ENCODE data around the gene TEKTIP1. TPM values are rescaled to one million over a fixed set of nuclear protein-coding genes. Genes with fewer than 3 reads are reported as not detected.

TEKTIP1 gene
- total and polyA plus RNA-seq, 9 of the 15 experiments (the other 6 are each of a cell fraction or from before 2014, with no cell fraction given): 0.66 TPM; not detected in 8

- TF ChIP-seq ETS2 (tag; IDR thresholded peaks at IDR 0.05; ENCODE audit: borderline replicate concordance, poor library complexity, severe bottlenecking) (no peak), CBFA2T3 (IDR thresholded peaks at IDR 0.05) (no peak), CBX1 (IDR thresholded peaks at IDR 0.05; ENCODE audit: low read depth) (peak; percentile 32; the same call in 1 of the 2 replicates), BRCA1 (IDR thresholded peaks at IDR 0.05) (no peak), BRCA1 (CRISPR knock-in tag; IDR thresholded peaks at IDR 0.05) (no peak), BCOR (IDR thresholded peaks at IDR 0.05) (peak; percentile 91), TCF7 (IDR thresholded peaks at IDR 0.05; ENCODE audit: borderline replicate concordance) (no peak), BHLHE40 (IDR thresholded peaks at IDR 0.05; ENCODE audit: low read length) (0 out of 2 replicates have a peak, but pooled peaks have one; percentile 24), MTA3 (IDR thresholded peaks at IDR 0.05; ENCODE audit: borderline replicate concordance) (peak; percentile 64; the same call in 1 of the 2 replicates), ZNF696 (CRISPR knock-in tag; conservative IDR thresholded peaks at IDR 0.05) (no peak), NFXL1 (CRISPR knock-in tag; IDR thresholded peaks at IDR 0.05) (no peak), ZNF512 (tag; IDR thresholded peaks at IDR 0.05) (no peak), RBM34 (IDR thresholded peaks at IDR 0.05; ENCODE audit: borderline replicate concordance, insufficient read depth, low read length) (no peak), XRCC5 (IDR thresholded peaks at IDR 0.05; ENCODE audit: low read depth, low read length) (peak; percentile 74; the same call in 1 of the 2 replicates), ZNF449 (CRISPR knock-in tag; IDR thresholded peaks at IDR 0.05) (no peak), FOSL1 (tag; conservative IDR thresholded peaks at IDR 0.05) (no peak), SUPT5H (IDR thresholded peaks at IDR 0.05) (peak; percentile 51; the same call in 1 of the 2 replicates), ARID1B (IDR thresholded peaks at IDR 0.05) (no peak), ZNF253 (CRISPR knock-in tag; conservative IDR thresholded peaks at IDR 0.05) (no peak), TOE1 (IDR thresholded peaks at IDR 0.05; ENCODE audit: borderline replicate concordance) (0 out of 2 replicates have a peak, but pooled peaks have one; percentile 52), TOE1 (CRISPR knock-in tag; IDR thresholded peaks at IDR 0.05; ENCODE audit: borderline replicate concordance, low read depth) (no peak), ZFP30 (CRISPR knock-in tag; IDR thresholded peaks at IDR 0.05; ENCODE audit: borderline replicate concordance) (no peak), MXD1 (CRISPR knock-in tag; IDR thresholded peaks at IDR 0.05; ENCODE audit: borderline replicate concordance, poor library complexity, severe bottlenecking) (no peak)
Measured at GRCh38 chr19:3544742-3545668, 6.0 kb downstream of the TEKTIP1 start (continued).

All from K562 (cell line).